Hepatocyte (in vitro differentiated cells): ENCODE results near the gene NAT10. TPM values are rescaled to one million over a fixed set of nuclear protein-coding genes. Genes with fewer than 3 reads are reported as not detected.

Source experiments
- DNase-seq: peaks from one replicate; pipeline ENCODE4 v3.0.0-alpha.2; 2016; ENCODE audit warnings: low spot score
- H2AFZ ChIP-seq: fragments of 200-600 bp; sonication (generic); 2 replicates; pipeline ENCODE4 v1.6.0; 2016; ENCODE audit warnings: antibody characterized with exemption, mild to moderate bottlenecking
- H3K27ac ChIP-seq: fragments of 200-600 bp; sonication (generic); 2 replicates; pipeline ENCODE4 v1.5.1; 2016; ENCODE audit warnings: mild to moderate bottlenecking
- H3K27me3 ChIP-seq: fragments of 200-600 bp; sonication (generic); 2 replicates; pipeline ENCODE4 v1.6.1; 2016
- H3K36me3 ChIP-seq: fragments of 200-600 bp; sonication (generic); replicated peaks from 2 replicates; pipeline ENCODE4 v1.5.1; 2016; ENCODE audit warnings: low read depth; ENCODE audit not compliant: insufficient read depth
- H3K4me1 ChIP-seq: fragments of 200-600 bp; sonication (generic); 2 replicates; pipeline ENCODE4 v1.5.1; 2016; ENCODE audit warnings: mild to moderate bottlenecking, moderate library complexity; ENCODE audit not compliant: insufficient read depth
- H3K4me2 ChIP-seq: fragments of 200-600 bp; sonication (generic); 2 replicates; pipeline ENCODE4 v1.6.0; 2016
- H3K4me3 ChIP-seq: fragments of 200-600 bp; sonication (generic); 2 replicates; pipeline ENCODE4 v1.5.1; 2016; ENCODE audit warnings: mild to moderate bottlenecking
- H3K79me2 ChIP-seq: fragments of 200-600 bp; sonication (generic); 2 replicates; pipeline ENCODE4 v1.6.0; 2017; ENCODE audit warnings: mild to moderate bottlenecking
- H3K9me2 ChIP-seq: fragments of 200-600 bp; sonication (generic); replicated peaks from 2 replicates; pipeline ENCODE4 v1.6.0; 2017; ENCODE audit warnings: mild to moderate bottlenecking; ENCODE audit not compliant: insufficient read depth
- H3K9me3 ChIP-seq: fragments of 200-600 bp; sonication (generic); 2 replicates; pipeline ENCODE4 v1.5.1; 2016; ENCODE audit warnings: low read depth, mild to moderate bottlenecking
- H4K20me1 ChIP-seq: fragments of 200-600 bp; sonication (generic); 2 replicates; pipeline ENCODE4 v1.6.0; 2016; ENCODE audit warnings: mild to moderate bottlenecking; ENCODE audit not compliant: insufficient read depth, poor library complexity, severe bottlenecking
- CTCF ChIP-seq: fragments of 200-600 bp; sonication (generic); IDR thresholded peaks from 2 replicates; pipeline ENCODE4 v1.5.1; 2016; ENCODE audit warnings: antibody characterized with exemption, mild to moderate bottlenecking; ENCODE audit not compliant: poor library complexity
- EZH2 ChIP-seq: fragments of 200-600 bp; sonication (generic); IDR thresholded peaks from 2 replicates; pipeline ENCODE4 v1.6.1; 2016; ENCODE audit warnings: antibody characterized with exemption, mild to moderate bottlenecking, borderline replicate concordance
- EZH2phosphoT487 ChIP-seq: fragments of 200-600 bp; sonication (generic); IDR thresholded peaks from one replicate; pipeline ENCODE4 v1.6.1; 2018; ENCODE audit warnings: antibody characterized with exemption, mild to moderate bottlenecking, low read depth, moderate library complexity; ENCODE audit not compliant: unreplicated experiment, severe bottlenecking
- WGBS: methylation state at CpG from one replicate; pipeline ENCODE4 v1.1.6; 2016; ENCODE audit warnings: low lambda C conversion rate; ENCODE audit errors: missing lambda C conversion rate; 5-methylcytosine and 5-hydroxymethylcytosine counted together
- polyA plus RNA-seq: library from polyadenylated mRNA; unstranded; fragments of >200 nt; fragmentation: Nextera tagmentation; extraction: Ambion mirVana; gene quantifications from 2 replicates; pipeline ENCODE4 v1.2.1, GENCODE V29; 2016
- total RNA-seq: library from RNA; depleted of rRNA; stranded (reverse); fragments of >200 nt; gene quantifications from 2 replicates; pipeline ENCODE4 v1.2.3, GENCODE V29; 2014

NAT10 gene
- total and polyA plus RNA-seq, 2 experiments from 2014 or later = 18.3 to 20.5 TPM

- H3K36me3 ChIP-seq = no peaks in the 10 kb centered on the region
Measured at GRCh38 chr11:34167961-34168360, 62.5 kb downstream of the NAT10 start.

GRCh38 chr11:34168642-34169420 lies 63.4 kb downstream of the NAT10 start:
- Histone ChIP-seq H3K4me2 (no peak overlapping the region), H3K4me1 (peaks cover 18% of the 10 kb centered on the region), H3K79me2 (no peaks in the 10 kb centered on the region), H3K27me3 (no peaks in the 10 kb centered on the region), H3K27ac (peak overlapping the region; percentile 62), H3K36me3 (no peaks in the 10 kb centered on the region), H2AFZ (no peak overlapping the region), H3K9me3 (no peaks in the 10 kb centered on the region), H3K4me3 (no peak overlapping the region), H4K20me1 (no peaks in the 10 kb centered on the region), H3K9me2 (no peaks in the 10 kb centered on the region)
- TF ChIP-seq EZH2 = no peak
- TF ChIP-seq EZH2phosphoT487 = no peak
- no peak for TF ChIP-seq CTCF
- peak; percentile 39 for DNase-seq
- WGBS = 47% methylated on average over 18 of the region's 18 CpGs

More at GRCh38 chr11:34167961-34168360, 62.5 kb downstream of the NAT10 start:
- no peak for DNase-seq
- Histone ChIP-seq H3K27me3 (no peaks in the 10 kb centered on the region), H4K20me1 (no peaks in the 10 kb centered on the region), H3K9me2 (no peaks in the 10 kb centered on the region), H2AFZ (no peak overlapping the region), H3K4me2 (no peak overlapping the region), H3K4me1 (peaks cover 18% of the 10 kb centered on the region), H3K9me3 (no peaks in the 10 kb centered on the region), H3K79me2 (no peaks in the 10 kb centered on the region), H3K27ac (peak overlapping the region; percentile 62), H3K4me3 (no peak overlapping the region)
- TF ChIP-seq EZH2 (no peak), EZH2phosphoT487 (no peak), CTCF (no peak)
- WGBS = 92% methylated on average over 9 of the region's 9 CpGs

- 75% methylated on average over 8 of the region's 8 CpGs for WGBS
- H3K9me2 ChIP-seq = no peaks in the 10 kb centered on the region
- H2AFZ ChIP-seq = no peak overlapping the region
- H3K27ac ChIP-seq = peak overlapping the region; percentile 62
- H4K20me1 ChIP-seq = no peaks in the 10 kb centered on the region
- no peaks in the 10 kb centered on the region for H3K36me3 ChIP-seq
- H3K4me3 ChIP-seq = no peak overlapping the region
- TF ChIP-seq EZH2 (no peak), CTCF (no peak)
- no peaks in the 10 kb centered on the region for H3K79me2 ChIP-seq
- no peak overlapping the region for H3K4me2 ChIP-seq
- H3K9me3 ChIP-seq = no peaks in the 10 kb centered on the region
- DNase-seq = no peak
- peaks cover 21% of the 10 kb centered on the region for H3K4me1 ChIP-seq
- no peaks in the 10 kb centered on the region for H3K27me3 ChIP-seq
Measured at GRCh38 chr11:34169686-34170085, 64.3 kb downstream of the NAT10 start.
